Suprapubic skin (tissue), 4 donors: Measurements from ENCODE around the gene SLC15A3. TPM values are rescaled to one million over a fixed set of nuclear protein-coding genes. Genes with fewer than 3 reads are reported as not detected.

Experiments
- DNase-seq, 2 donors: peaks; one replicate each; pipeline ENCODE4 v3.0.0-alpha.2; 2019; ENCODE audit warnings: low spot score in 2 of 2
- H3K27ac ChIP-seq: fragments of 200-600 bp; sonication (generic); one replicate; pipeline ENCODE4 v1.5.1; 2019
- H3K27me3 ChIP-seq: fragments of 200-600 bp; sonication (generic); one replicate; pipeline ENCODE4 v1.5.1; 2019
- H3K36me3 ChIP-seq: fragments of 200-600 bp; sonication (generic); one replicate; pipeline ENCODE4 v1.5.1; 2019
- H3K4me1 ChIP-seq: fragments of 200-600 bp; sonication (generic); one replicate; pipeline ENCODE4 v1.5.1; 2019
- H3K4me3 ChIP-seq: fragments of 200-600 bp; sonication (generic); one replicate; pipeline ENCODE4 v1.5.1; 2019; ENCODE audit warnings: mild to moderate bottlenecking
- H3K9me3 ChIP-seq: fragments of 200-600 bp; sonication (generic); one replicate; pipeline ENCODE4 v1.5.1; 2019
- EP300 ChIP-seq: sonication (generic); formaldehyde crosslinking; IDR thresholded peaks from one replicate; pipeline ENCODE4 v1.6.1; 2017; ENCODE audit warnings: antibody characterized with exemption
- POLR2A ChIP-seq, 2 donors: fragments of 450-650 bp; IDR thresholded peaks; one replicate each; pipeline ENCODE4 v1.6.1; 2017; ENCODE audit warnings: antibody characterized with exemption in 2 of 2, mild to moderate bottlenecking in 2 of 2, moderate library complexity in 2 of 2
- POLR2AphosphoS5 ChIP-seq, 3 donors: sonication (generic); formaldehyde crosslinking; IDR thresholded peaks; one replicate each; pipeline ENCODE4 v1.6.1; 2017; ENCODE audit warnings: antibody characterized with exemption in 3 of 3
- WGBS: methylation state at CpG from one replicate; pipeline ENCODE4 v1.1.5; 2018; 5-methylcytosine and 5-hydroxymethylcytosine counted together
- total RNA-seq, 4 donors: library from RNA; depleted of rRNA; stranded (reverse); fragments of >200 nt; gene quantifications; one replicate each; pipeline ENCODE4 v1.1.0, GENCODE V29; 2016
- TF ChIP-seq, protein P1 (sequence below), 2 donors: fragments of 200-600 bp in 1 of 2; fragments of 450-650 bp in 1 of 2; sonication (generic) in 1 of 2; IDR thresholded peaks; one replicate each; pipeline ENCODE4 v1.5.1; 2016 to 2019; ENCODE audit warnings: antibody characterized with exemption in 2 of 2, mild to moderate bottlenecking in 1 of 2, moderate library complexity in 1 of 2

Gene SLC15A3
- total RNA-seq, 4 donors from 2014 or later: 1.7 to 10.5 (median 9.8) TPM

DNA sequence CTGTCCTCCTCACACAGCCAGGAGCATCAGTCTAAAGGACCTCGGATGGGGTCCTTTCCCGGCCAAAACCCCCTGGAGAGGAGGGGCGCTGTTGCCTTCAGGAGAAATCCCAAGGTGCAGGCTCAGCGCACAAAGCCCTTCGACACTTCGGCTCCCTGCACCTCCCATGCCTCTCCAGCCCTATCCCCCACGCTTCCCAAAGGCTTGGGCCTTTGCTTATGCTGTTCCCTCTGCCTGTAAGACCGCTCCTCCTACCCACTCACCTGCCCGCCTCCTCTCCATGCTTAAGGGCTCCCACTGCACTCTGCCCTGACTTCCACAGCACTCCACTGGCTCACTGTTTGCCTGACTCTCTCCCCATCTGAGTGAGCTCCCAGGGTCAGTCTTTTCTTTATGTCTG is 13.5 kb downstream of the SLC15A3 start:
- Histone ChIP-seq H3K4me1 (peaks cover 20% of the 10 kb centered on the region), H3K9me3 (no peaks in the 10 kb centered on the region), H3K27ac (no peak overlapping the region), H3K27me3 (no peaks in the 10 kb centered on the region), H3K4me3 (no peak overlapping the region), H3K36me3 (peaks cover 34% of the 10 kb centered on the region)
- TF ChIP-seq POLR2AphosphoS5 (IDR thresholded peaks at IDR 0.05) (no peak), POLR2A (IDR thresholded peaks at IDR 0.05) (no peak), EP300 (no peak)
- TF ChIP-seq, protein P1, sequence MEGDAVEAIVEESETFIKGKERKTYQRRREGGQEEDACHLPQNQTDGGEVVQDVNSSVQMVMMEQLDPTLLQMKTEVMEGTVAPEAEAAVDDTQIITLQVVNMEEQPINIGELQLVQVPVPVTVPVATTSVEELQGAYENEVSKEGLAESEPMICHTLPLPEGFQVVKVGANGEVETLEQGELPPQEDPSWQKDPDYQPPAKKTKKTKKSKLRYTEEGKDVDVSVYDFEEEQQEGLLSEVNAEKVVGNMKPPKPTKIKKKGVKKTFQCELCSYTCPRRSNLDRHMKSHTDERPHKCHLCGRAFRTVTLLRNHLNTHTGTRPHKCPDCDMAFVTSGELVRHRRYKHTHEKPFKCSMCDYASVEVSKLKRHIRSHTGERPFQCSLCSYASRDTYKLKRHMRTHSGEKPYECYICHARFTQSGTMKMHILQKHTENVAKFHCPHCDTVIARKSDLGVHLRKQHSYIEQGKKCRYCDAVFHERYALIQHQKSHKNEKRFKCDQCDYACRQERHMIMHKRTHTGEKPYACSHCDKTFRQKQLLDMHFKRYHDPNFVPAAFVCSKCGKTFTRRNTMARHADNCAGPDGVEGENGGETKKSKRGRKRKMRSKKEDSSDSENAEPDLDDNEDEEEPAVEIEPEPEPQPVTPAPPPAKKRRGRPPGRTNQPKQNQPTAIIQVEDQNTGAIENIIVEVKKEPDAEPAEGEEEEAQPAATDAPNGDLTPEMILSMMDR (IDR thresholded peaks at IDR 0.05): no peak
- no peak for DNase-seq
- 85% methylated on average over 9 of the region's 9 CpGs for WGBS

DNA sequence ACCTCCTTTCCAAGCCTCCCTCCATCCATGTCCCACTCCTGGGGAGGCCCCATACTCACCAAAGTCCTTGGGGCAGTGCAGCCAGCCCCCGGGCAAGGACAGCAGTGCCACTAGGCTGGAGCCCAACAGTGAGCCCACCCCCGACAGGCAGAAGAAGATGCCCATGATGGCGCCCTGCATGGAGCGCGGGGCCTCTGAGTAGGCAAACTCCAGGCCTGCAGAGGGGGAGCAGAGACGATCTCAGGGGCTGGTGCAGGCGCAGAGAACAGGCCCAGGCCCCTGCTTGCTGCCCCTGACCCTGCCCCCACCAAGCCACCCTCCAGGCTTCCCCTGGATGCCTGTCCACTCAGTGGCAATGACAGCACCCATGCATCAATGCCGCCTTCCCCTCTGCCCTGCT is 14.2 kb downstream of the SLC15A3 start:
- TF ChIP-seq EP300: no peak
- Histone ChIP-seq H3K4me1 (peaks cover 13% of the 10 kb centered on the region), H3K4me3 (no peak overlapping the region), H3K9me3 (no peaks in the 10 kb centered on the region), H3K27me3 (no peaks in the 10 kb centered on the region), H3K27ac (no peak overlapping the region), H3K36me3 (peaks cover 34% of the 10 kb centered on the region)
- no peak for DNase-seq
- WGBS: 82% methylated on average over 3 of the region's 8 CpGs

DNA sequence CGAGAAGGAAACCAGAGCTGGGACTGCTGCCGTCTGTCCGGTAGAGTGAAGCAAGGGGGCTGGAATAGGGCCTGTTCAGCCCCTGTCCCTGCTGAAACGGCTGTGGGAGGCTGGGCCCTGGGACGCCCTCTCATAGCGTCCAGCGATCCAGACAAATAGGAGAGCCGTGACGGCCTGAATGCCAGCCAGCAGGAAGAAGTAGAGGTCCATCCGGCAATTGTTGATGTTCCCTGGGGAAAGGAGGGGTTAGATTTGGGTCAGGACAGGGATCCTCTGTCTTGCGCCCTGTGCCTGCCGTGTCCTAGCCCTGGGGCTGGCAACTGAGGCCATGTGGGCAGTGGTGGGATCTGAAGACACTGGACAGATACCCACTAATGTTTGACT is 14.8 kb downstream of the SLC15A3 start:
- Histone ChIP-seq H3K27me3 (no peaks in the 10 kb centered on the region), H3K4me3 (no peak overlapping the region), H3K36me3 (peaks cover 29% of the 10 kb centered on the region), H3K9me3 (no peaks in the 10 kb centered on the region), H3K27ac (no peak overlapping the region), H3K4me1 (peaks cover 7% of the 10 kb centered on the region)
- DNase-seq: no peak
- WGBS: 64% methylated on average over 12 of the region's 12 CpGs
- TF ChIP-seq EP300 (no peak), POLR2AphosphoS5 (IDR thresholded peaks at IDR 0.05) (no peak), POLR2A (IDR thresholded peaks at IDR 0.05) (no peak)
- TF ChIP-seq, protein P1 (IDR thresholded peaks at IDR 0.05): no peak

DNA sequence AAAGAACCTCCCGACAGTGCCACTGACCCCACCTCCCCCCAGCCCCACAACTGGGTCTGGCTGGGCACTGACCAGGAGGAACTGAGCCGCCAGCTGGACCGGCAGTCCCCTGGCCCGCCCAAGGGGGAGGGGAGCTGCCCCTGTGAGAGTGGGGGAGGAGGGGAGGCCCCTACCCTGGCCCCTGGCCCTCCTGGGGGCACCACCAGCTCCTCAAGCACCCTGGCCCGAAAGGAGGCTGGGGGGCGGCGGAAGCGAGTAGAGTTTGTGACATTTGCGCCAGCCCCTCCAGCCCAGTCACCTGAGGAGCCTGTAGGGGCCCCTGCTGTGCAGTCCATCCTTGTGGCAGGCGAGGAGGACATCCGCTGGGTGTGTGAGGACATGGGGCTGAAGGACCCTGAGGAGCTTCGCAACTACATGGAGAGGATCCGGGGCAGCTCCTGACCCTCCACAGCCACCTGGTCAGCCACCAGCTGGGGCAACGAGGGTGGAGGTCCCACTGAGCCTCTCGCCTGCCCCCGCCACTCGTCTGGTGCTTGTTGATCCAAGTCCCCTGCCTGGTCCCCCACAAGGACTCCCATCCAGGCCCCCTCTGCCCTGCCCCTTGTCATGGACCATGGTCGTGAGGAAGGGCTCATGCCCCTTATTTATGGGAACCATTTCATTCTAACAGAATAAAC is 15.4 kb downstream of the SLC15A3 start:
- peaks cover 1% of the 10 kb centered on the region for H3K4me1 ChIP-seq
- H3K9me3 ChIP-seq: no peaks in the 10 kb centered on the region
- H3K27ac ChIP-seq: no peak overlapping the region
- no peaks in the 10 kb centered on the region for H3K27me3 ChIP-seq
- TF ChIP-seq POLR2A (IDR thresholded peaks at IDR 0.05) (no peak), EP300 (no peak), POLR2AphosphoS5 (IDR thresholded peaks at IDR 0.05) (no peak)
- TF ChIP-seq, protein P1 (IDR thresholded peaks at IDR 0.05): no peak
- no peak for DNase-seq
- peaks cover 24% of the 10 kb centered on the region for H3K36me3 ChIP-seq
- 86% methylated on average over 3 of the region's 18 CpGs for WGBS
- no peak overlapping the region for H3K4me3 ChIP-seq

DNA sequence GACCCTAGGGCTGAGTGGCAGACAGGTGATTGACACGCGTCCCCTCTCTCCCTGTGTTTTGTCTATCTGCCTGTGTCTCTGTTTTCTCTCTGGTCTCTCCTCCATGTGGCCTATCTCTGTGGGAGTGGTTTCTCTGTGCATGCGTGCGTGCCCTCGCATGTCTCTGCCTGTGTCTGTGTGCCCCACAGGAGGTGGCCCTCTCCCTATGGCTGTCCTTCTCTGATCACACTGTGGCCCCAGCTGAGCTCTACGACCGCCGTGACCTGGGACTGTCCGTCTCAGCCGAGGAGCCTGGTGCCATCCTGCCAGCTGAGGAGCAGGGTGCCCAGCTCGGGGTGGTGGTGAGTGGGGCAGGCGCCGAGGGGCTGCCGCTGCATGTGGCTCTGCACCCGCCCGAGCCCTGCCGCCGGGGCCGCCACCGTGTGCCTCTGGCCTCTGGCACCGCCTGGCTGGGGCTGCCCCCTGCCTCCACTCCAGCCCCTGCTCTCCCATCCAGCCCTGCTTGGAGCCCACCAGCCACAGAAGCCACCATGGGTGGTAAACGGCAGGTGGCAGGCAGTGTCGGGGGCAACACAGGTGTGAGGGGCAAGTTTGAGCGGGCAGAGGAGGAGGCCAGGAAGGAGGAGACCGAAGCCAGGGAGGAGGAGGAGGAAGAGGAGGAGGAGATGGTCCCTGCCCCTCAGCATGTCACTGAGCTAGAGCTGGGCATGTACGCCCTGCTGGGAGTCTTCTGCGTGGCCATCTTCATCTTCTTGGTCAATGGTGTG is 16.1 kb downstream of the SLC15A3 start:
- H3K9me3 ChIP-seq: no peaks in the 10 kb centered on the region
- H3K27me3 ChIP-seq: no peaks in the 10 kb centered on the region
- no peak overlapping the region for H3K27ac ChIP-seq
- WGBS: 81% methylated on average over 16 of the region's 27 CpGs
- TF ChIP-seq EP300: no peak
- TF ChIP-seq POLR2AphosphoS5 (IDR thresholded peaks at IDR 0.05): no peak
- no peak for TF ChIP-seq POLR2A (IDR thresholded peaks at IDR 0.05)
- TF ChIP-seq, protein P1 (IDR thresholded peaks at IDR 0.05): no peak
- H3K36me3 ChIP-seq: peaks cover 17% of the 10 kb centered on the region
- DNase-seq: no peak
- H3K4me3 ChIP-seq: no peak overlapping the region
- no peaks in the 10 kb centered on the region for H3K4me1 ChIP-seq
